ENCODE data around the gene UBQLN4.

Gene UBQLN4

GRCh38 chr1:156053768-156054499, at the start of gene UBQLN4:
UBQLN4 (minus strand) TSS chr1:156053798; CDS start chr1:156053701, 97 bp downstream.
- H3K27ac ChIP-seq (ENCODE audit: low read length): peak within 1 kb of the TSS; percentile 91
- H3K27me3 ChIP-seq (ENCODE audit: control insufficient read depth, insufficient read depth, low read length): no peaks in the 10 kb centered on the region
- H3K9me3 ChIP-seq (ENCODE audit: control insufficient read depth, low read depth, low read length): no peaks in the 10 kb centered on the region
- peaks cover 6% of the 10 kb centered on the region for H3K4me1 ChIP-seq (ENCODE audit: control insufficient read depth, low read depth, low read length)
- H3K4me3 ChIP-seq (ENCODE audit: low read length): peak within 1 kb of the TSS; percentile 86
- H3K36me3 ChIP-seq (ENCODE audit: control insufficient read depth, low read depth, low read length): peaks cover 19% of the 10 kb centered on the region
- peak within 1 kb of the TSS; percentile 95 for H3K9ac ChIP-seq (ENCODE audit: low read length)

GRCh38 chr1:156102633-156103511, 49.3 kb upstream of the UBQLN4 start:
- Histone ChIP-seq H3K36me3 (ENCODE audit: control insufficient read depth, low read depth, low read length) (peaks cover 3% of the 10 kb centered on the region), H3K9me3 (ENCODE audit: control insufficient read depth, low read depth, low read length) (no peaks in the 10 kb centered on the region), H3K4me1 (ENCODE audit: control insufficient read depth, low read depth, low read length) (peaks cover 38% of the 10 kb centered on the region), H3K9ac (ENCODE audit: low read length) (no peak overlapping the region), H3K27ac (ENCODE audit: low read length) (no peak overlapping the region), H3K27me3 (ENCODE audit: control insufficient read depth, insufficient read depth, low read length) (no peaks in the 10 kb centered on the region), H3K4me3 (ENCODE audit: low read length) (no peak overlapping the region)

- peaks cover 3% of the 10 kb centered on the region for H3K36me3 ChIP-seq (ENCODE audit: control insufficient read depth, low read depth, low read length)
- H3K4me1 ChIP-seq (ENCODE audit: control insufficient read depth, low read depth, low read length): peaks cover 31% of the 10 kb centered on the region
- no peak overlapping the region for H3K27ac ChIP-seq (ENCODE audit: low read length)
- H3K9ac ChIP-seq (ENCODE audit: low read length): no peak overlapping the region
- no peaks in the 10 kb centered on the region for H3K27me3 ChIP-seq (ENCODE audit: control insufficient read depth, insufficient read depth, low read length)
- H3K4me3 ChIP-seq (ENCODE audit: low read length): no peak overlapping the region
- H3K9me3 ChIP-seq (ENCODE audit: control insufficient read depth, low read depth, low read length): no peaks in the 10 kb centered on the region
Observed at GRCh38 chr1:156101880-156102279, 48.3 kb upstream of the UBQLN4 start.

GRCh38 chr1:156100205-156100995, 46.8 kb upstream of the UBQLN4 start:
- no peaks in the 10 kb centered on the region for H3K27me3 ChIP-seq (ENCODE audit: control insufficient read depth, insufficient read depth, low read length)
- peaks cover 29% of the 10 kb centered on the region for H3K4me1 ChIP-seq (ENCODE audit: control insufficient read depth, low read depth, low read length)
- H3K36me3 ChIP-seq (ENCODE audit: control insufficient read depth, low read depth, low read length): peaks cover 3% of the 10 kb centered on the region
- H3K9ac ChIP-seq (ENCODE audit: low read length): no peak overlapping the region
- H3K4me3 ChIP-seq (ENCODE audit: low read length): no peak overlapping the region
- no peak overlapping the region for H3K27ac ChIP-seq (ENCODE audit: low read length)
- no peaks in the 10 kb centered on the region for H3K9me3 ChIP-seq (ENCODE audit: control insufficient read depth, low read depth, low read length)

- Histone ChIP-seq H3K9ac (ENCODE audit: low read length) (no peak overlapping the region), H3K27me3 (ENCODE audit: control insufficient read depth, insufficient read depth, low read length) (no peaks in the 10 kb centered on the region), H3K4me3 (ENCODE audit: low read length) (no peak overlapping the region), H3K36me3 (ENCODE audit: control insufficient read depth, low read depth, low read length) (peaks cover 3% of the 10 kb centered on the region), H3K4me1 (ENCODE audit: control insufficient read depth, low read depth, low read length) (peaks cover 18% of the 10 kb centered on the region), H3K27ac (ENCODE audit: low read length) (no peak overlapping the region), H3K9me3 (ENCODE audit: control insufficient read depth, low read depth, low read length) (no peaks in the 10 kb centered on the region)
Observed at GRCh38 chr1:156099282-156099681, 45.7 kb upstream of the UBQLN4 start.

- H3K4me3 ChIP-seq (ENCODE audit: low read length): no peak overlapping the region
- peaks cover 6% of the 10 kb centered on the region for H3K36me3 ChIP-seq (ENCODE audit: control insufficient read depth, low read depth, low read length)
- H3K4me1 ChIP-seq (ENCODE audit: control insufficient read depth, low read depth, low read length): peaks cover 15% of the 10 kb centered on the region
- no peak overlapping the region for H3K27ac ChIP-seq (ENCODE audit: low read length)
- no peaks in the 10 kb centered on the region for H3K27me3 ChIP-seq (ENCODE audit: control insufficient read depth, insufficient read depth, low read length)
- no peaks in the 10 kb centered on the region for H3K9me3 ChIP-seq (ENCODE audit: control insufficient read depth, low read depth, low read length)
- H3K9ac ChIP-seq (ENCODE audit: low read length): no peak overlapping the region
Observed at GRCh38 chr1:156098784-156099183, 45.2 kb upstream of the UBQLN4 start.

GRCh38 chr1:156097499-156098178, 44.0 kb upstream of the UBQLN4 start:
- H3K9me3 ChIP-seq (ENCODE audit: control insufficient read depth, low read depth, low read length): no peaks in the 10 kb centered on the region
- peaks cover 10% of the 10 kb centered on the region for H3K36me3 ChIP-seq (ENCODE audit: control insufficient read depth, low read depth, low read length)
- H3K9ac ChIP-seq (ENCODE audit: low read length): no peak overlapping the region
- H3K27me3 ChIP-seq (ENCODE audit: control insufficient read depth, insufficient read depth, low read length): no peaks in the 10 kb centered on the region
- H3K4me3 ChIP-seq (ENCODE audit: low read length): no peak overlapping the region
- H3K27ac ChIP-seq (ENCODE audit: low read length): no peak overlapping the region
- H3K4me1 ChIP-seq (ENCODE audit: control insufficient read depth, low read depth, low read length): peaks cover 7% of the 10 kb centered on the region

GRCh38 chr1:156096640-156097391, 43.2 kb upstream of the UBQLN4 start:
- Histone ChIP-seq H3K27ac (ENCODE audit: low read length) (no peak overlapping the region), H3K36me3 (ENCODE audit: control insufficient read depth, low read depth, low read length) (peaks cover 10% of the 10 kb centered on the region), H3K9ac (ENCODE audit: low read length) (no peak overlapping the region), H3K9me3 (ENCODE audit: control insufficient read depth, low read depth, low read length) (no peaks in the 10 kb centered on the region), H3K4me3 (ENCODE audit: low read length) (no peak overlapping the region), H3K27me3 (ENCODE audit: control insufficient read depth, insufficient read depth, low read length) (no peaks in the 10 kb centered on the region), H3K4me1 (ENCODE audit: control insufficient read depth, low read depth, low read length) (peaks cover 7% of the 10 kb centered on the region)

GRCh38 chr1:156095906-156096508, 42.4 kb upstream of the UBQLN4 start:
- H3K4me3 ChIP-seq (ENCODE audit: low read length): no peak overlapping the region
- H3K4me1 ChIP-seq (ENCODE audit: control insufficient read depth, low read depth, low read length): peaks cover 7% of the 10 kb centered on the region
- no peaks in the 10 kb centered on the region for H3K9me3 ChIP-seq (ENCODE audit: control insufficient read depth, low read depth, low read length)
- H3K27ac ChIP-seq (ENCODE audit: low read length): no peak overlapping the region
- H3K36me3 ChIP-seq (ENCODE audit: control insufficient read depth, low read depth, low read length): peaks cover 10% of the 10 kb centered on the region
- no peak overlapping the region for H3K9ac ChIP-seq (ENCODE audit: low read length)
- H3K27me3 ChIP-seq (ENCODE audit: control insufficient read depth, insufficient read depth, low read length): no peaks in the 10 kb centered on the region

- H3K4me1 ChIP-seq (ENCODE audit: control insufficient read depth, low read depth, low read length): peaks cover 4% of the 10 kb centered on the region
- no peaks in the 10 kb centered on the region for H3K9me3 ChIP-seq (ENCODE audit: control insufficient read depth, low read depth, low read length)
- H3K27ac ChIP-seq (ENCODE audit: low read length): no peak overlapping the region
- H3K27me3 ChIP-seq (ENCODE audit: control insufficient read depth, insufficient read depth, low read length): no peaks in the 10 kb centered on the region
- H3K4me3 ChIP-seq (ENCODE audit: low read length): no peak overlapping the region
- peaks cover 8% of the 10 kb centered on the region for H3K36me3 ChIP-seq (ENCODE audit: control insufficient read depth, low read depth, low read length)
- H3K9ac ChIP-seq (ENCODE audit: low read length): no peak overlapping the region
Observed at GRCh38 chr1:156091610-156092009, 38.0 kb upstream of the UBQLN4 start.
